SK-N-SH (cell line): ENCODE measurements around the gene WDR82. TPM values are rescaled to one million over a fixed set of nuclear protein-coding genes. Genes with fewer than 3 reads are reported as not detected.

Experiments
- CTCF ChIA-PET: fragments of 300-600, 350-600 bp; formaldehyde crosslinking; extraction: SDS; loops from one replicate; lab custom pipeline; 2021; lab: Yijun Ruan, JAX
- POLR2A ChIA-PET: fragments of 350-600 bp; sonication (Branson Sonifier 250); formaldehyde crosslinking; extraction: SDS; loops from one replicate; lab custom pipeline; 2020; ENCODE audit warnings: antibody characterized with exemption, inconsistent platforms; lab: Yijun Ruan, JAX
- DNase-seq: peaks from one replicate; pipeline ENCODE4 v3.0.0; 2012
- H2AFZ ChIP-seq: fragments of 200-600 bp; sonication (generic); 2 replicates; pipeline ENCODE4 v1.8.1; 2016; ENCODE audit warnings: antibody characterized with exemption, mild to moderate bottlenecking, low read depth
- H3F3A ChIP-seq: fragments of 200-600 bp; sonication (generic); replicated peaks from 2 replicates; pipeline ENCODE3; 2016; ENCODE audit warnings: antibody characterized with exemption, mild to moderate bottlenecking; ENCODE audit not compliant: insufficient read depth
- H3K27ac ChIP-seq, 2 experiments: fragments of 200-500 bp in 1 of 2; fragments of 200-600 bp in 1 of 2; sonication (Bioruptor generic) in 1 of 2; sonication (generic), shearing (Covaris generic) in 1 of 2; 2 replicates each; pipeline versions ENCODE4 v1.5.1 to v1.6.1; 2014 to 2016; ENCODE audit warnings: low read depth in 2 of 2, inconsistent platforms in 1 of 2, low read length in 1 of 2, mild to moderate bottlenecking in 1 of 2, mixed read lengths in 1 of 2
- H3K27me3 ChIP-seq: fragments of 200-600 bp; sonication (generic), shearing (Covaris generic); 2 replicates; pipeline ENCODE4 v1.6.1; 2016; ENCODE audit warnings: mixed run types; ENCODE audit not compliant: insufficient read depth
- H3K36me3 ChIP-seq, 2 experiments: fragments of 200-500 bp in 1 of 2; fragments of 200-600 bp in 1 of 2; sonication (Bioruptor generic) in 1 of 2; sonication (generic) in 1 of 2; replicated peaks in 1 of 2; 2 replicates each; pipeline versions ENCODE3 to v1.5.1; 2014 to 2016; ENCODE audit warnings: low read length in 1 of 2, mild to moderate bottlenecking in 1 of 2; ENCODE audit not compliant: insufficient read depth in 2 of 2, control insufficient read depth in 1 of 2
- H3K4me1 ChIP-seq, 2 experiments: fragments of 200-500 bp in 1 of 2; fragments of 200-600 bp in 1 of 2; sonication (Bioruptor generic) in 1 of 2; sonication (generic), shearing (Covaris generic) in 1 of 2; 2 replicates each; pipeline versions ENCODE4 v1.5.1 to v1.6.1; 2014 to 2016; ENCODE audit warnings: low read depth in 1 of 2, low read length in 1 of 2, mixed run types in 1 of 2; ENCODE audit not compliant: insufficient read depth in 2 of 2, control insufficient read depth in 1 of 2
- H3K4me2 ChIP-seq: fragments of 200-600 bp; sonication (generic), shearing (Covaris generic); 2 replicates; pipeline ENCODE4 v1.6.1; 2017; ENCODE audit warnings: mixed run types
- H3K4me3 ChIP-seq, 2 experiments: fragments of 200-500 bp in 1 of 2; fragments of 200-600 bp in 1 of 2; sonication (Bioruptor generic) in 1 of 2; sonication (generic), shearing (Covaris generic) in 1 of 2; 2 replicates each; pipeline versions ENCODE4 v1.5.1 to v1.8.1; 2014 to 2016; ENCODE audit warnings: low read depth in 2 of 2, inconsistent platforms in 1 of 2, low read length in 1 of 2, mild to moderate bottlenecking in 1 of 2, mixed read lengths in 1 of 2, moderate library complexity in 1 of 2
- H3K79me2 ChIP-seq: fragments of 200-600 bp; sonication (generic); 2 replicates; pipeline ENCODE4 v1.8.1; 2017; ENCODE audit warnings: mild to moderate bottlenecking; ENCODE audit not compliant: insufficient read depth
- H3K9ac ChIP-seq: fragments of 200-600 bp; sonication (generic); 2 replicates; pipeline ENCODE4 v1.6.1; 2017; ENCODE audit warnings: mixed run types
- H3K9me2 ChIP-seq: fragments of 200-600 bp; sonication (generic); 2 replicates; pipeline ENCODE4 v1.6.1; 2017; ENCODE audit warnings: mixed run types
- H3K9me3 ChIP-seq: fragments of 200-600 bp; sonication (generic); 2 replicates; pipeline ENCODE4 v1.6.1; 2017; ENCODE audit warnings: mixed run types, mild to moderate bottlenecking, moderate library complexity
- H4K20me1 ChIP-seq: fragments of 200-600 bp; sonication (generic); 2 replicates; pipeline ENCODE4 v1.6.1; 2017; ENCODE audit warnings: mild to moderate bottlenecking, mixed run types; ENCODE audit not compliant: insufficient read depth
- CHD2 ChIP-seq: fragments of 150-350 bp; IDR thresholded peaks from 2 replicates; pipeline ENCODE4 v1.6.1; 2018; ENCODE audit warnings: low read length; ENCODE audit not compliant: partially characterized antibody
- CTCF ChIP-seq: fragments of 200-600 bp; sonication (generic); IDR thresholded peaks from 2 replicates; pipeline ENCODE4 v1.6.1; 2017; ENCODE audit warnings: antibody characterized with exemption, mild to moderate bottlenecking, moderate library complexity
- ELF1 ChIP-seq: IDR thresholded peaks from 2 replicates; pipeline ENCODE4 v1.4.0; 2012
- EP300 ChIP-seq, 2 experiments: IDR thresholded peaks; 2 replicates each; pipeline versions ENCODE4 v1.4.0 to v1.6.1; 2012; ENCODE audit warnings: borderline replicate concordance in 1 of 2, low read depth in 1 of 2, low read length in 1 of 2
- EZH2phosphoT487 ChIP-seq: fragments of 200-600 bp; sonication (generic); IDR thresholded peaks from 2 replicates; pipeline ENCODE4 v1.6.1; 2017; ENCODE audit warnings: low read depth, mixed run types, mild to moderate bottlenecking, antibody characterized with exemption, moderate library complexity, borderline replicate concordance
- FOSL2 ChIP-seq: IDR thresholded peaks from 2 replicates; pipeline ENCODE4 v1.4.0; 2012; ENCODE audit warnings: low read depth, mild to moderate bottlenecking, moderate library complexity, borderline replicate concordance
- FOXJ3 ChIP-seq: sonication (generic); formaldehyde crosslinking; IDR thresholded peaks from 2 replicates; pipeline ENCODE4 v1.5.1; 2020; ENCODE audit warnings: mild to moderate bottlenecking, missing genetic modification reagents
- GABPA ChIP-seq: IDR thresholded peaks from 2 replicates; pipeline ENCODE4 v1.4.0; 2012; ENCODE audit warnings: low read depth, mild to moderate bottlenecking
- GATA2 ChIP-seq: sonication (generic); formaldehyde crosslinking; IDR thresholded peaks from 2 replicates; pipeline ENCODE4 v1.5.0; 2020; ENCODE audit warnings: mild to moderate bottlenecking, missing genetic modification reagents
- MEF2A ChIP-seq: IDR thresholded peaks from 2 replicates; pipeline ENCODE4 v1.4.0; 2012; ENCODE audit warnings: low read depth, borderline replicate concordance
- MXI1 ChIP-seq: IDR thresholded peaks from 2 replicates; pipeline ENCODE4 v1.6.1; 2012; ENCODE audit warnings: mild to moderate bottlenecking, low read depth, low read length, improper control_type of control experiment
- NFIC ChIP-seq: IDR thresholded peaks from 2 replicates; pipeline ENCODE4 v1.4.0; 2012; ENCODE audit warnings: borderline replicate concordance
- POLR2AphosphoS5 ChIP-seq: IDR thresholded peaks from 2 replicates; pipeline ENCODE4 v1.6.1; 2012; ENCODE audit warnings: low read depth, low read length
- RXRA ChIP-seq: IDR thresholded peaks from 2 replicates; pipeline ENCODE4 v1.4.0; 2012; ENCODE audit warnings: low read depth, mild to moderate bottlenecking, borderline replicate concordance
- SMC3 ChIP-seq: IDR thresholded peaks from 2 replicates; pipeline ENCODE4 v1.6.1; 2012; ENCODE audit warnings: low read depth, low read length, improper control_type of control experiment
- TAF1 ChIP-seq: IDR thresholded peaks from 2 replicates; pipeline ENCODE4 v1.6.1; 2012; ENCODE audit warnings: low read depth, mild to moderate bottlenecking, low read length, moderate library complexity, borderline replicate concordance
- TCF12 ChIP-seq: IDR thresholded peaks from 2 replicates; pipeline ENCODE4 v1.4.0; 2012
- TEAD4 ChIP-seq: IDR thresholded peaks from 2 replicates; pipeline ENCODE4 v1.4.0; 2012; ENCODE audit warnings: mild to moderate bottlenecking, borderline replicate concordance; ENCODE audit not compliant: insufficient read depth
- USF2 ChIP-seq: fragments of 150-350 bp; IDR thresholded peaks from 2 replicates; pipeline ENCODE4 v1.6.1; 2017; ENCODE audit warnings: antibody characterized with exemption, low read length, low read depth, borderline replicate concordance
- ZBTB33 ChIP-seq: IDR thresholded peaks from 2 replicates; pipeline ENCODE4 v1.4.0; 2012; ENCODE audit warnings: low read depth, borderline replicate concordance
- WGBS: methylation state at CpG from one replicate; pipeline ENCODE4 v1.1.6; 2017; ENCODE audit warnings: low lambda C conversion rate; 5-methylcytosine and 5-hydroxymethylcytosine counted together
- polyA plus RNA-seq, 3 experiments: library from polyadenylated mRNA; depleted of rRNA; stranded (reverse); fragments of >200 nt; gene quantifications; 2 replicates each; pipeline ENCODE4 v1.2.3, GENCODE V29; 2012

WDR82 gene
- polyA plus RNA-seq, 1 of the 3 experiments (the other 2 are of a cell fraction): 41.2 TPM

- Histone ChIP-seq H3K79me2 (peaks cover 84% of the 10 kb centered on the region), H3K9me2 (no peaks in the 10 kb centered on the region), H2AFZ (no peak overlapping the region), H3K9me3 (no peaks in the 10 kb centered on the region), H3K27ac (peak overlapping the region in 1 of 2 experiments; percentile 96; a peak in 2 of 4 replicates), H3K9ac (peak overlapping the region; percentile 83; the same call in 1 of the 2 replicates), H3K4me2 (peak overlapping the region; percentile 89), H4K20me1 (peaks cover 15% of the 10 kb centered on the region), H3K36me3 (peaks cover 5 to 10% of the 10 kb centered on the region in 2 experiments), H3K27me3 (no peaks in the 10 kb centered on the region), H3K4me3 (peak overlapping the region in 1 of 2 experiments; percentile 97; a peak in 2 of 4 replicates), H3K4me1 (peaks cover 8 to 50% of the 10 kb centered on the region in 2 experiments), H3F3A (peaks cover 15% of the 10 kb centered on the region)
- DNase-seq: no peak
- POLR2A ChIA-PET: interaction anchor here (4.6 kb wide), 1 partner anchor 42 kb away, joined by 67 read pairs; the partner anchor contains the start of gene WDR82
- TF ChIP-seq ZBTB33 (no peak), SMC3 (no peak), GATA2 (CRISPR knock-in tag) (no peak), TAF1 (no peak), CTCF (peak; percentile 9; the same call in 1 of the 2 replicates), EP300 (IDR thresholded peaks at IDR 0.05; ENCODE audit: borderline replicate concordance in 1 of 2, low read depth in 1 of 2, low read length in 1 of 2) (no peak), TCF12 (no peak)
- CTCF ChIA-PET: interaction anchor here (0.6 to 11.8 kb wide), 10 partner anchors 9 to 380 kb away, joined by 3 to 257 read pairs (median 4); partner anchors contain the start of genes GLYCTK, PPM1M, TLR9 and WDR82
- WGBS: 71% methylated on average over 4 of the region's 5 CpGs
Measured at GRCh38 chr3:52236424-52236886, 42.0 kb downstream of the WDR82 start.

- 98% methylated on average over 13 of the region's 15 CpGs for WGBS
- Histone ChIP-seq H3K4me1 (peaks cover 8 to 35% of the 10 kb centered on the region in 2 experiments; a peak in 3 of 4 replicates), H3K27ac (no peak overlapping the region; a peak in 1 of 4 replicates), H4K20me1 (peaks cover 23% of the 10 kb centered on the region), H3K27me3 (no peaks in the 10 kb centered on the region), H3K9me3 (no peaks in the 10 kb centered on the region), H3K9me2 (no peaks in the 10 kb centered on the region), H3K79me2 (peaks cover 80% of the 10 kb centered on the region), H2AFZ (no peak overlapping the region), H3K4me3 (no peak overlapping the region), H3K36me3 (peaks cover 16 to 27% of the 10 kb centered on the region in 2 experiments), H3K9ac (no peak overlapping the region), H3F3A (peaks cover 12% of the 10 kb centered on the region), H3K4me2 (no peak overlapping the region)
- ChIA-PET CTCF (interaction anchor here (0.6 to 11.8 kb wide), 9 partner anchors 11 to 231 kb away, joined by 3 to 257 read pairs (median 3); partner anchors contain the start of genes PPM1M, TLR9 and WDR82), POLR2A (interaction anchor here (1.1 kb wide), 1 partner anchor 45 kb away, joined by 4 read pairs; no protein-coding TSS in a partner anchor)
- TF ChIP-seq ELF1 (no peak), GABPA (no peak), FOXJ3 (CRISPR knock-in tag) (no peak), CHD2 (no peak), MEF2A (no peak), NFIC (no peak), FOSL2 (no peak), EZH2phosphoT487 (no peak), MXI1 (no peak), TEAD4 (no peak), TCF12 (no peak), POLR2AphosphoS5 (no peak), USF2 (no peak), RXRA (no peak)
- DNase-seq: no peak
Measured at GRCh38 chr3:52234516-52235447, 43.7 kb downstream of the WDR82 start.
